Thyroid gland (tissue), 4 donors: ENCODE results near the gene PTPN6. TPM values are rescaled to one million over a fixed set of nuclear protein-coding genes. Genes with fewer than 3 reads are reported as not detected.

Experiments
- DNase-seq, 2 donors: peaks; one replicate each; pipeline ENCODE4 v3.0.0-alpha.2; 2019
- H3K27ac ChIP-seq, 3 donors: fragments of 200-600 bp; sonication (generic); 1 replicate in 2 of 3; 2 replicates in 1 of 3; pipeline ENCODE4 v1.5.1; 2016 to 2019; ENCODE audit warnings: mild to moderate bottlenecking in 1 of 3, moderate library complexity in 1 of 3
- H3K27me3 ChIP-seq: fragments of 200-600 bp; sonication (generic); one replicate; pipeline ENCODE4 v1.5.1; 2019
- H3K36me3 ChIP-seq, 2 donors: fragments of 200-600 bp; sonication (generic); one replicate each; pipeline ENCODE4 v1.5.1; 2016 to 2019
- H3K4me1 ChIP-seq, 2 donors: fragments of 200-600 bp; sonication (generic); one replicate each; pipeline ENCODE4 v1.5.1; 2017 to 2019
- H3K4me3 ChIP-seq, 3 donors: fragments of 200-600 bp; sonication (generic); replicated peaks in 1 of 3; 1 replicate in 2 of 3; 2 replicates in 1 of 3; pipeline ENCODE4 v1.5.1; 2016; ENCODE audit warnings: mild to moderate bottlenecking in 1 of 3
- H3K9me3 ChIP-seq: fragments of 200-600 bp; sonication (generic); one replicate; pipeline ENCODE4 v1.5.1; 2017
- POLR2A ChIP-seq, 2 donors: fragments of 450-650 bp; IDR thresholded peaks; one replicate each; pipeline ENCODE4 v1.6.1; 2017; ENCODE audit warnings: antibody characterized with exemption in 2 of 2, mild to moderate bottlenecking in 2 of 2, moderate library complexity in 1 of 2
- WGBS, 2 donors: methylation state at CpG; one replicate each; pipeline ENCODE4 v1.1.5; 2017; 5-methylcytosine and 5-hydroxymethylcytosine counted together
- intact Hi-C: fragments of 100-400 bp; cut with DNase I; formaldehyde crosslinking; loops from one replicate; pipeline ENCODE4 v1.15.1; 2023
- total RNA-seq, 4 donors: library from RNA; depleted of rRNA; stranded (reverse); fragments of >200 nt; gene quantifications; one replicate each; pipeline ENCODE4 v1.2.3, GENCODE V29; 2016
- TF ChIP-seq, protein P1 (sequence below), 6 experiments: fragments of 200-600 bp in 3 of 6; fragments of 450-650 bp in 3 of 6; sonication (generic) in 3 of 6; IDR thresholded peaks; one replicate each; pipeline ENCODE4 v1.5.1; 2016 to 2019; ENCODE audit warnings: antibody characterized with exemption in 6 of 6, mild to moderate bottlenecking in 2 of 6, inconsistent platforms in 1 of 6, moderate library complexity in 1 of 6

The PTPN6 gene
- total RNA-seq, 4 donors from 2014 or later = 21.7 to 32.3 (median 31.4) TPM

DNA sequence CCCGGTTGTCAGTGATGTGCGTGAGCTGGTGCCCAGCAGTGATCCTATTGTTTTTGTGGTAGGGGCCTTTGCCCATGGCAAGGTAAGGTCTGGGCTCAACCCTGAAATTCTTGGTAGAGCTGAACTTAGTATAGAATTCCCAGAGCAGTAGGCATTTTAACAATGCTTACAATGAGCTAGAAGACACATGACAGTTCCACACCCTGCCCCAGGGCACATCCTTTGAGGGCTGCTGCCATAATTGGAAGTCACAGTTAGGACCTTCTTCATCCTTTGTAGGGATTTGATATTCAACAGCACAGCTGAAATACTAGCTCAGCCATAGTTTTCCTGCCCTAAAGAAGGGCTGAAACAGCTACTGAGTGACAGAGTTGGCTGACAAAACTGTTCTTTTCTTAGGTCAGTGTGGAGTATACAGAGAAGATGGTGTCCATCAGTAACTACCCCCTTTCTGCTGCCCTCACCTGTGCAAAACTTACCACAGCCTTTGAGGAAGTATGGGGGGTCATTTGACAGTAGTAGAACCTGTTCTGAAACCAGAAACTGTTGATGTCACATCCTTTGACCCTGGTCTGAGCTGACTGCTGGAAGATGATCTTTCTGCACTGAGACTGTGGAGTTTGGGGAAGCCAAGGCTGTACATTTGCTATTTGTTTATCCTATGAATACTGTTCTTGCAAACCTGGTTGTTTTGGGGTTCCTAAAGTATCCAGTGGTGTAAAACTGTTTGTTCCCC is 24.3 kb downstream of the PTPN6 start:
- Histone ChIP-seq H3K36me3 (peaks cover 31 to 39% of the 10 kb centered on the region in 2 donors), H3K4me1 (peaks cover 26 to 30% of the 10 kb centered on the region in 2 donors), H3K9me3 (no peaks in the 10 kb centered on the region), H3K4me3 (no peak overlapping the region), H3K27ac (no peak overlapping the region), H3K27me3 (no peaks in the 10 kb centered on the region)
- 90 to 98% methylated on average over 2 of the region's 2 CpGs for WGBS, 2 donors
- DNase-seq = no peak
- TF ChIP-seq, protein P1, sequence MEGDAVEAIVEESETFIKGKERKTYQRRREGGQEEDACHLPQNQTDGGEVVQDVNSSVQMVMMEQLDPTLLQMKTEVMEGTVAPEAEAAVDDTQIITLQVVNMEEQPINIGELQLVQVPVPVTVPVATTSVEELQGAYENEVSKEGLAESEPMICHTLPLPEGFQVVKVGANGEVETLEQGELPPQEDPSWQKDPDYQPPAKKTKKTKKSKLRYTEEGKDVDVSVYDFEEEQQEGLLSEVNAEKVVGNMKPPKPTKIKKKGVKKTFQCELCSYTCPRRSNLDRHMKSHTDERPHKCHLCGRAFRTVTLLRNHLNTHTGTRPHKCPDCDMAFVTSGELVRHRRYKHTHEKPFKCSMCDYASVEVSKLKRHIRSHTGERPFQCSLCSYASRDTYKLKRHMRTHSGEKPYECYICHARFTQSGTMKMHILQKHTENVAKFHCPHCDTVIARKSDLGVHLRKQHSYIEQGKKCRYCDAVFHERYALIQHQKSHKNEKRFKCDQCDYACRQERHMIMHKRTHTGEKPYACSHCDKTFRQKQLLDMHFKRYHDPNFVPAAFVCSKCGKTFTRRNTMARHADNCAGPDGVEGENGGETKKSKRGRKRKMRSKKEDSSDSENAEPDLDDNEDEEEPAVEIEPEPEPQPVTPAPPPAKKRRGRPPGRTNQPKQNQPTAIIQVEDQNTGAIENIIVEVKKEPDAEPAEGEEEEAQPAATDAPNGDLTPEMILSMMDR (IDR thresholded peaks at IDR 0.05) = no peak
- TF ChIP-seq POLR2A (IDR thresholded peaks at IDR 0.05) = no peak
- intact Hi-C loops = no loop called here

DNA sequence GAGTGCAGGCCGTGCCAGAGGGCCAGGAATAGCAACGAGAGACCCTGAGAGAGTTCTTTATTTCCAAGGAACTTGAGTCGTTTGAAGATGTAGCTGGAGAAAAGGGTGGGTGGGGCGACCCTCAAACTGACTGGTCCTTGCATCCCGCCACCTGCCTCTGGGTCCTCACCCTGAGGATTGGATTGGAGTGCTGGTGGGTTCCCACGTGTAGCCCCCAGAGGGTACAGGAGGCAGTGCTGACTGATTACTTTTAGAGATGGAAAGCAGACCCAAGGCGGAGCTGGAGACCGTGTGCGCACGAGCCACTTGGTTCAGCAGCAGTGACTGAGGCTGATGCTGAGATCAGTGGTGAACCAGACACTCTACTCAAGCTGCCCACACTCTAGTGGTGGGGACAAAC is 26.5 kb downstream of the PTPN6 start:
- no peak for DNase-seq
- Histone ChIP-seq H3K36me3 (peaks cover 51 to 59% of the 10 kb centered on the region in 2 donors), H3K4me1 (peaks cover 17 to 21% of the 10 kb centered on the region in 2 donors), H3K4me3 (no peak overlapping the region), H3K27me3 (no peaks in the 10 kb centered on the region), H3K27ac (peak overlapping the region; percentile 78 to 89 (median 78)), H3K9me3 (no peaks in the 10 kb centered on the region)
- 82 to 85% methylated on average over 10 of the region's 10 CpGs for WGBS, 2 donors
- TF ChIP-seq, protein P1 (IDR thresholded peaks at IDR 0.05) = no peak
- TF ChIP-seq POLR2A (IDR thresholded peaks at IDR 0.05) = no peak
- intact Hi-C loops = no loop called here

DNA sequence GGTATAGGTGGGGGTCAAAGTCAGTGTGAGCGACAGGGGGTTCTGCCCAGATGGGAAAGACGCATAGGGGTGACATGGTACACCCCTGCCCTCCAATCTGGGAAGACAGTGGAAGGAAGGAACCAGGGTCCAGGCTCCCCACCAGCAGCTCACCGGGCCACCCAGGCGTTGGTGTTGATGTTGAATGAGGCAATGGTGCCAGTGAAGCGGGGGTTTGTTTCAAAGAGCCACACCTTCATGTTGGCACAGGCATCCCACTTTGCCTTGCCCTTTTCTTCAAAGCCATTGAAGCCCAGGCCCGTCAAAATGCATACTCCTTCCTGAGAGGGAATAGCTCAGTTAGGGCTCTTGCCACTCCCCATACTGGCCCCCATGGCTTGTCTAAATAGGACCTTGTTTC is 27.0 kb downstream of the PTPN6 start:
- TF ChIP-seq, protein P1 (IDR thresholded peaks at IDR 0.05) = no peak
- TF ChIP-seq POLR2A (IDR thresholded peaks at IDR 0.05) = no peak
- Histone ChIP-seq H3K27me3 (no peaks in the 10 kb centered on the region), H3K27ac (peak overlapping the region; percentile 78 to 89 (median 78)), H3K4me1 (peaks cover 17 to 21% of the 10 kb centered on the region in 2 donors), H3K9me3 (no peaks in the 10 kb centered on the region), H3K36me3 (peaks cover 52 to 65% of the 10 kb centered on the region in 2 donors), H3K4me3 (no peak overlapping the region)
- 84 to 86% methylated on average over 6 of the region's 6 CpGs for WGBS, 2 donors
- intact Hi-C loops = no loop called here
- no peak for DNase-seq

DNA sequence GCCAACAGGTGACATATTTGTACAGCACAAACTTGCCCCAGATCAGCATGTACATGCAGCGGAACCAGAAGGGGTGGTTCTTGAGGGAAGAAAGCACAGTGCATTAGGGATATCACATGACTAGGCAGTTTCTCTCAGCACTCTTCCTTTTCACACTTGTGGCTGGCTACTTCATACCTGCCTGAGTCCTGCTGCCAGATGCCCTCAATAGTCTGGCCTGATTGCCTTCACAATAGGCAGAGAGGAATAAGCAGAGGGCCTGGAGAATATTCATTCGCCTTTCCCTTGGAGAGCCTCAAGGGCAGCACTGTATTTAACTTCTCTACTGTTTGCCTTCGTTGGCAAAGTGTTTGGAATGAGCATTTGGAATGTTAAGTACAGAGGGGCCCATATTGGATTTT is 27.5 kb downstream of the PTPN6 start:
- Histone ChIP-seq H3K9me3 (no peaks in the 10 kb centered on the region), H3K27me3 (no peaks in the 10 kb centered on the region), H3K4me1 (peaks cover 17 to 21% of the 10 kb centered on the region in 2 donors), H3K4me3 (no peak overlapping the region), H3K27ac (peak overlapping the region; percentile 78 to 89 (median 78)), H3K36me3 (peaks cover 52 to 66% of the 10 kb centered on the region in 2 donors)
- TF ChIP-seq, protein P1 (IDR thresholded peaks at IDR 0.05) = peak in 2 of 6 experiments; percentile 33
- TF ChIP-seq POLR2A (IDR thresholded peaks at IDR 0.05) = peak in 1 of 2 donors; percentile 37
- intact Hi-C loops = no loop called here
- DNase-seq = peak; percentile 77 to 80
- WGBS, 2 donors = 39% methylated on average over 3 of the region's 3 CpGs

DNA sequence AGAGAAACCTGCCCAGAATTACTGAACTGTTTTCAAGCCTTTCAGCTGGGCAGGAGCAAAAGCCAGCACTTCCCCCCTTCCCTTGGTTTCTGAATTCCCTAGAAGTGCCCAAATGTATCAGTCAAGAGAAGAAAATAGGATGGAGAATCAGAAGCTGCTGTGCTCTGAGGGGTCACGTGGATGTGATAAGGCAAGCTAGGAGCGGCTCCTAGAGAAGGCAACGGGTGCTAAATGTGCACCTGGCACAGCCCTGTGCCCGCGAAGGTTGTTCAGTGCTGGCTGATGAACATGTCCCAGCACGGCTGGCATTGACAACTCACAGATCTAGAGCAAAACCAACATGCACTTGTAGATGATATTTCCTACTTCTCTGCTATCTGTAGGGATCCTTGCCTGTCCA is 27.9 kb downstream of the PTPN6 start:
- Histone ChIP-seq H3K4me3 (no peak overlapping the region), H3K27ac (peak overlapping the region; percentile 78 to 89 (median 78)), H3K27me3 (no peaks in the 10 kb centered on the region), H3K9me3 (no peaks in the 10 kb centered on the region), H3K36me3 (peaks cover 52 to 64% of the 10 kb centered on the region in 2 donors), H3K4me1 (peaks cover 17 to 21% of the 10 kb centered on the region in 2 donors)
- intact Hi-C loops = no loop called here
- DNase-seq = peak; percentile 58 to 67
- TF ChIP-seq POLR2A (IDR thresholded peaks at IDR 0.05) = no peak
- TF ChIP-seq, protein P1 (IDR thresholded peaks at IDR 0.05) = no peak
- WGBS, 2 donors = 58 to 74% methylated on average over 6 of the region's 6 CpGs
